Esophagus mucosa (tissue), 1 donor: ENCODE measurements around the gene KIAA0586. TPM values are rescaled to one million over a fixed set of nuclear protein-coding genes. Genes with fewer than 3 reads are reported as not detected.

Source experiments
- ATAC-seq: fragments of 200-7000 bp; cut with Tn5 transposase; one replicate; pipeline ENCODE4 v1.9.1; 2020
- total RNA-seq: library from RNA; stranded (reverse); gene quantifications from one replicate; pipeline ENCODE4 v1.2.4, GENCODE V29; 2023
- donor health status: DM: yes; HTN: yes; CAD: no.

KIAA0586 gene
- total RNA-seq, 1 donor from 2014 or later = 11.9 TPM

GRCh38 chr14:58598804-58599525, 171.4 kb downstream of the KIAA0586 start:
- no peak for ATAC-seq

- ATAC-seq = no peak
Measured at GRCh38 chr14:58599707-58600106, 172.2 kb downstream of the KIAA0586 start.

Other genes with a start within 250 kb of the KIAA0586 start
- 36.2 TPM for gene ACTR10, start 227.6 kb upstream of the KIAA0586 start, total RNA-seq
- 142 TPM for gene PSMA3, start 182.9 kb upstream of the KIAA0586 start, total RNA-seq
- 9.5 TPM for gene ARID4A, start 129.2 kb upstream of the KIAA0586 start, total RNA-seq
- gene TOMM20L, start 31.8 kb upstream of the KIAA0586 start, total RNA-seq = not detected
- 33.8 TPM for gene TIMM9, start 188 bp upstream of the KIAA0586 start, total RNA-seq
- gene DACT1, start 210.2 kb downstream of the KIAA0586 start, total RNA-seq = 0.32 TPM